Measurements from ENCODE around the gene MTMR2. TPM values are rescaled to one million over a fixed set of nuclear protein-coding genes. Genes with fewer than 3 reads are reported as not detected.

MTMR2 gene
- polyA plus RNA-seq, 1 donor = 63.7 TPM

GRCh38 chr11:95919514-95919913 lies 4.4 kb downstream of the MTMR2 start:
- DNase-seq = no peak

- no peak for DNase-seq
Observed at GRCh38 chr11:95918720-95919119, 5.2 kb downstream of the MTMR2 start.

DNA sequence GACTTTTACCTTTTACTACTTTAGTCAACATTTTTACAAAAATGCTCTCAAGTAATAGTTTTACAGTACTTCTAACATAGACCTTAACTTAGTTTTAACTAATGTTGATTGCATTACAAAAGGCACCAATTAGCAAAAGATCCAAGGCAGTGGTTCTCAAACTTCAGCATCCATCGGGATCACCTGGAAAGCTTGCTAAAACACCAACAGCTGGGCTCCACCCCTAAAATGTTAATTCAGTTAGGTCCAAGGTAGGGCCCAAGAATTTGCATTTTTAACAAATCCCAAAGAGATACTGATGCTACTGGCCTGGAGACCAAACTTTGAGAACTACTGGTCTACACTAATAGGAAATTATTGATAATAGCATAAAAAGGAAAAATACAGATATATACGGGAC lies 5.9 kb downstream of the MTMR2 start:
- no peak for DNase-seq

DNA sequence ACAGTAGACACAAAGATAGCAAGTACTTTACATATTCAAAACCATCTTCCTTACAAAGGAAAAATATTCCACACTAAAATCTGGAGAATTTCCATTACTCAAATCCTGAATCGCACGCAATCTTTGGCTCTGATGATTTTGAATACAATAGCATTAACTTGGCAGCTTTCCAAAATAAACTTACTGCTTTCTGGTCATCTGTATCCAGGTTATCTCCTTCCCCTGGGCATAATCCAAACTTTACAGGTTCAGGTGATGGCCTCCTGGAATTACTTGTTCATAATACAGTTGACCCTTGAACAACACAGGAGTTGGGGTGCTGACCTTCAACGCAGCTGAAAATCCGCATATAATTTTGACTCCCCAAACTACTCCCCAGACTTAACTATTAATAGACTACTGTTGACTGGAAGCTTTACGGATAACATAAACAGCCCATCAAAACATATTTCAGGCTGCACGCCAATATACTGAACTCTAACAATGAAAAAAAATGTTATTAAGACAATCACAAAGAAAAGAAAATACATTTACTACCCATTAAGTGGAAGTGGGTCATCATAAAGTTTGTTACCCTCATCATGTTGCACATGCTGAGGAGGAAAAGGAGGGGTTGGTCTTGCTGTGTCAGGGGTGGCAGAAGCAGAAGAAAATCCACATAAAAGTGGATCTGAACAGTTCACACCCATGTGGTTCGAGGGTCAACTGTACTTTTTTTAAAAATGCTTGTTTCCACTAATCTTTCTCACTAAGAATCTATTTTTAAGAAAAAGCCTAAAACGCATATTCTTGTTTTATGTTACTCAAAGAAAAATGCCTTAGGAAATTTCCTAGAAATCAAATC lies 6.5 kb downstream of the MTMR2 start:
- no peak for DNase-seq

GRCh38 chr11:95916049-95916448 lies 7.9 kb downstream of the MTMR2 start:
- DNase-seq = no peak

- DNase-seq = no peak
Observed at GRCh38 chr11:95915051-95915450, 8.9 kb downstream of the MTMR2 start.

DNA sequence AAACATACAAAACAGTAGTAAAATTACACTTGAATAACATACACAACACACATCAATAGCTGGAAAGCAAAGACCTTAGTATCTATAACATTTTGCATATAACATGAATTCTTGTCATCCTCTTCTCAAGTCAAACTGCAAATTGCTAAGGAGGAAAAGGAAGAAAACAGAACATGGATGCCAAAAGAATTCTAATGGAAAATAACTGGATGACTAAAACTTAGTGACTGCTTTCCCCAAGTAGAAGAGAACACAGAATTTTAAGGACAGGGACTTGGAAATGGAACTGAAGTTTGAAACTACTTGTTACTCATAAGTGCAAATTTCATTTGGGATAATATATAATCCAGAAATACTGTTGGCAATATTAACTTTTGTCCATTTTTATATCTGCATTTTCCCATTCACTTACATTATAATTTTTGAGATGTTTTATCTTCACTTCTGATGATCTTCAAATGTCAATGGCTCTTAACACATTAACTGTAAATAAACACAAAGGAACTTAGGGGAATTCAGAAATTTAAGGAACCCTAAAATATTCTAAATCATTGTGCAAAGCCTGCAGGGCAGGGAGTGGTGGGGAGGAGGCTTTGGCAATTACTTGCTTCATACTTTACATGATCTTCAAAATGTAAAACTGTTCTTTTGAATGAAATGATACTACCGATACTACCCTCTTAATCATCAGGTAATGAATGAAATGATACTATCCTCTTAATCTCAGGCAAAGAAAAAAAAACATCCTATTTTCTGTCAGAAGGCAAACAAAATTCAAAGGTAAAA lies 9.9 kb downstream of the MTMR2 start:
- no peak for DNase-seq

- DNase-seq = no peak
Observed at GRCh38 chr11:95912902-95913560, 10.9 kb downstream of the MTMR2 start.

GRCh38 chr11:95911369-95911759 lies 12.5 kb downstream of the MTMR2 start:
- DNase-seq = no peak

- DNase-seq = no peak
Observed at GRCh38 chr11:95910638-95911368, 13.1 kb downstream of the MTMR2 start.

GRCh38 chr11:95908826-95909225 lies 15.1 kb downstream of the MTMR2 start:
- no peak for DNase-seq

GRCh38 chr11:95907476-95907875 lies 16.4 kb downstream of the MTMR2 start:
- DNase-seq = no peak

GRCh38 chr11:95904009-95904650 lies 19.8 kb downstream of the MTMR2 start:
- no peak for DNase-seq

DNA sequence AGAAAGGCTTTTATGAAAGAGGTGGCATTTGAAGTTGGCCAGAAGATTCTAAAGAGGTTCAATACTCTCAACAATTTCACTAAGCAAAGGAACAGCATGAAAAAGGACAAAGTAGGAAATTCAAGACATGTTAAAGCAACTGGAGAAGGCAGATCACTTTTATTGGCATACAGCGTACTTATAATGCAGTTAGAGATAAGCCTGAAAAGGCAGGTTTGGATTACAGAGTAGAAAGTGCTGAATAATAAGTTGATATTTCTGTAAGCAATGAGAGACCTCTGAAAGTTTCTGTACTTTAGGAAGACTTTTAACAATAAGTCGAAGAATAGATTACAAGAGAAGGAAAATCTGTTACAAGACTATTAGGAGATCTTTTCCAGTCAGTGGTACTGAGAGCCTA lies 25.1 kb downstream of the MTMR2 start:
- no peak for DNase-seq

- DNase-seq = no peak
Observed at GRCh38 chr11:95897731-95898130, 26.2 kb downstream of the MTMR2 start.

DNA sequence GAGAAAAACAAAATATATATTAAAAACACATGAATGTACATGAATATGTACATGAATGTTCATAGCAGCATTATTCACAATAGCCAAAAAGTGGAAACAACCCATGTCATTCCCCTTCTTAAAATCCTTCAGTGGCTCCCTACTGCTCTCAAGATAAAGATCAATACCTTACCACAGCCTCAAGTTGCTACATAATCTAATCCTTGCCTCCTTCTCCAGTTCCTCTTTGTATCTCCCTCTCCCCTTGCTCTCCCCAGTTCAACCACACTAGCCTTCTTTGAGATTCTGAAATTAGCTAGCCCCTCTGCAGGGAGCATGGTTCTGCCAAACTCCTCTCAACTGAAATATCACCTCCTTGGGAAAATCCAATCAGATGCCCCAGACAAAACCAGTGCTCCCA lies 28.1 kb downstream of the MTMR2 start:
- DNase-seq = no peak

DNA sequence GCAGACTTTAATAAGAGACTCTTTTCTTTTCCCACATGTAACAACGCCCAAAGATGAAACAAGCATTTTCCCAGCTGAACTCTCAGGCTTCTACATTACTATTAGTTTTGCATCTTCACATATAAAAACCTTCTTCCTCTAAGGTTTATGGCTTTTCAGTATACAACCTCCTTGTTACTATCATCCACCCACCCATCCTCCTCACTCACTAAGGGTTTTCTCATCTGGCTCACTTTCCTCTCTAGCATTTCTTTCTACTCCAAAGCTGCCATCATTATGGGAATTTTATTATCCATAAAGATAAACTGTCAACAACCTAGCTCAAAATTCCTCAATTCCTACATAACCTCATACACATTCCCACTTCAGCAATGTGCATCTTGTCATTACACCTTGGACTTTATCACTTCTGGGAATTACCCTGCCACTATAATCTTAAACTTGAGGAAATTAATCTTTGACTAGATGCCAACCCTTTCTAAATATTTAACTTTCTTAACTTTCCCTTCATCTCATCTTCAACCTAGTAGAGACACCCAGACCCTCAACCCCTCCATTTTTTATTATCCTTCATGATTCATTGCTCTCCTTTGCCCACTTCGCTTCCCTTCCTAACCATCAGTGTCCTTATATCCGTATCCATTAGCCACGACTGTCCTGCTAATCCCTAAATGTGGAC lies 30.9 kb downstream of the MTMR2 start:
- no peak for DNase-seq

- DNase-seq = no peak
Observed at GRCh38 chr11:95892492-95892891, 31.4 kb downstream of the MTMR2 start.

DNA sequence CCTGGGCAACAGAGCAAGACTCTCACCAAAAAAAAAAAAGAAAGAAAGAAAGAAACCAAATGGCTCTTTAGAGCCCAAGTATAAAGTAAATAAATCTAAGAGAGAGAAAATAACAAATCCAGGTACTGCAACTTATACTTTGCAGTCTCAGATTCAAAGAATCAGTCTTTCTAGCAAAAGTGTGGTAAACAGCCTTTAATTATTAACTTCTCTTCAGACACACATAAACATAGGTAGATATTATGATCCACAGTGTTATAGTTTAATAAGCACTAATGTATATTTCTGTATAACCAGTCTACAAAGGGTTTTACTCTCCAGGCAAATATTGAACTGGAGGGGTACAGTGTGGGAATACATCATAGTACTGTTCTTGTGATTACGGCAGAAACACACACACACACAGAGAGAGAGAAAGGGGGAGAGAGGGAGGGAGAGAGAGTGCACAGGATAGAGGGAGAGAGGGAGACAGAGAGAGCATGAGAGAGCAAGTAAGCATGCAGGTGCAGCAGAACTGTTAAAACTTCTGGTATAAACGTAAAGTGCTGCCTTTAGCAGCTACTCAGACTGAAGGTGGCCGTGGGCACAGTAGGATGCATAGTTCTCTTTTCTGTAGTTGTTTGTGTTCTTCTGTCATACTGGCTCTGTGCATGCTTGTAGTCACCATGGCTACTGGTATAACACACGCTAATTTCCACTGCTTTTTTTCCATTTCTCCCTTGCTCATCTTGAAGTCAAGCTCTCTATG lies 32.3 kb downstream of the MTMR2 start:
- no peak for DNase-seq

- DNase-seq = no peak
Observed at GRCh38 chr11:95888852-95889251, 35.1 kb downstream of the MTMR2 start.
